Type B pancreatic cell (in vitro differentiated cells): ENCODE results near the gene APOBEC3F. TPM values are rescaled to one million over a fixed set of nuclear protein-coding genes. Genes with fewer than 3 reads are reported as not detected.
"Not testable (repeated sequence)": the region's sequence is repeated elsewhere in the genome, so short reads cannot be mapped to it uniquely, and the experiment has no call there.

Source experiments
- DNase-seq: peaks from one replicate; pipeline ENCODE4 v3.0.0; 2021; ENCODE audit warnings: mixed read lengths; ENCODE audit not compliant: unreplicated experiment; ENCODE audit errors: extremely low spot score
- H3K27ac Mint-ChIP-seq: 2 replicates; pipeline ENCODE4 v1.8.0; 2021; ENCODE audit warnings: mild to moderate bottlenecking, mixed read lengths
- H3K27me3 Mint-ChIP-seq: 2 replicates; pipeline ENCODE4 v1.8.0; 2021; ENCODE audit warnings: mixed read lengths
- H3K36me3 Mint-ChIP-seq: 2 replicates; pipeline ENCODE4 v1.8.0; 2021; ENCODE audit warnings: mixed read lengths
- H3K4me1 Mint-ChIP-seq: one replicate; pipeline ENCODE4 v1.8.0; 2021; ENCODE audit warnings: mixed read lengths; ENCODE audit not compliant: unreplicated experiment
- H3K4me3 Mint-ChIP-seq: 2 replicates; pipeline ENCODE4 v1.8.0; 2021; ENCODE audit warnings: mild to moderate bottlenecking, mixed read lengths
- H3K9me3 Mint-ChIP-seq: 2 replicates; pipeline ENCODE4 v1.8.0; 2021; ENCODE audit warnings: mixed read lengths
- total RNA-seq: library from RNA; stranded (reverse); gene quantifications from 2 replicates; pipeline ENCODE4 v1.2.1, GENCODE V29; 2021; ENCODE audit warnings: low replicate concordance
- TF ChIP-seq, protein P1 (sequence below): fragments of 200-600 bp; sonication (generic); conservative IDR thresholded peaks from 2 replicates; pipeline ENCODE4 v1.5.0; 2021; ENCODE audit warnings: antibody characterized with exemption, mild to moderate bottlenecking

The APOBEC3F gene
- total RNA-seq, 1 donor from 2014 or later, result 14.9 TPM

GRCh38 chr22:39027717-39028116 is 12.9 kb upstream of the APOBEC3F start:
- peaks cover 12% of the 10 kb centered on the region for H3K4me1 Mint-ChIP-seq

DNA sequence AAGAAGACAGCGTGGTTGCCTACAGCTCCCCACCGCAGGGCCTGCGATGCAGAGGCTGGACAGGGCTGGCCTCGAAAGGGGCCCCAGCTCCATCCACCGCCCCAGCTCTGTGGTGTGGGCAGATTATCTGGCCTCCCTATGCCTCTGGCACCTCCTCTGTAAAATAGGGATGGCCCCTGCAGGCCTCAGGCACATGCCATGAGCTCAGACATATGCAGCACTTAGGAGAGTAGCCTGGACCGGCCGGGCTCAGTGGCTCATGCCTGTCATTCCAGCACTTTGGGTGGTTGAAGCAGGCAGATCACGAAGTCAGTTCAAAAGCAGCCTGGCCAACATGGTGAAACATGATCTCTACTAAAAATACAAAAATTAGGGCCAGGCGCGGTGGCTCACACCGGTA is 12.4 kb upstream of the APOBEC3F start:
- no peaks in the 10 kb centered on the region for H3K27me3 Mint-ChIP-seq
- no peaks in the 10 kb centered on the region for H3K36me3 Mint-ChIP-seq
- no peaks in the 10 kb centered on the region for H3K9me3 Mint-ChIP-seq
- TF ChIP-seq, protein P1, sequence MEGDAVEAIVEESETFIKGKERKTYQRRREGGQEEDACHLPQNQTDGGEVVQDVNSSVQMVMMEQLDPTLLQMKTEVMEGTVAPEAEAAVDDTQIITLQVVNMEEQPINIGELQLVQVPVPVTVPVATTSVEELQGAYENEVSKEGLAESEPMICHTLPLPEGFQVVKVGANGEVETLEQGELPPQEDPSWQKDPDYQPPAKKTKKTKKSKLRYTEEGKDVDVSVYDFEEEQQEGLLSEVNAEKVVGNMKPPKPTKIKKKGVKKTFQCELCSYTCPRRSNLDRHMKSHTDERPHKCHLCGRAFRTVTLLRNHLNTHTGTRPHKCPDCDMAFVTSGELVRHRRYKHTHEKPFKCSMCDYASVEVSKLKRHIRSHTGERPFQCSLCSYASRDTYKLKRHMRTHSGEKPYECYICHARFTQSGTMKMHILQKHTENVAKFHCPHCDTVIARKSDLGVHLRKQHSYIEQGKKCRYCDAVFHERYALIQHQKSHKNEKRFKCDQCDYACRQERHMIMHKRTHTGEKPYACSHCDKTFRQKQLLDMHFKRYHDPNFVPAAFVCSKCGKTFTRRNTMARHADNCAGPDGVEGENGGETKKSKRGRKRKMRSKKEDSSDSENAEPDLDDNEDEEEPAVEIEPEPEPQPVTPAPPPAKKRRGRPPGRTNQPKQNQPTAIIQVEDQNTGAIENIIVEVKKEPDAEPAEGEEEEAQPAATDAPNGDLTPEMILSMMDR, result no peak
- H3K27ac Mint-ChIP-seq, result no peak overlapping the region
- DNase-seq, result no peak
- no peak overlapping the region for H3K4me3 Mint-ChIP-seq
- H3K4me1 Mint-ChIP-seq, result peaks cover 12% of the 10 kb centered on the region

More at GRCh38 chr22:39027717-39028116, 12.9 kb upstream of the APOBEC3F start:
- TF ChIP-seq, protein P1, result no peak
- Mint-ChIP-seq H3K9me3 (no peaks in the 10 kb centered on the region), H3K4me3 (no peak overlapping the region), H3K27me3 (no peaks in the 10 kb centered on the region), H3K36me3 (no peaks in the 10 kb centered on the region), H3K27ac (no peak overlapping the region)
- no peak for DNase-seq

DNA sequence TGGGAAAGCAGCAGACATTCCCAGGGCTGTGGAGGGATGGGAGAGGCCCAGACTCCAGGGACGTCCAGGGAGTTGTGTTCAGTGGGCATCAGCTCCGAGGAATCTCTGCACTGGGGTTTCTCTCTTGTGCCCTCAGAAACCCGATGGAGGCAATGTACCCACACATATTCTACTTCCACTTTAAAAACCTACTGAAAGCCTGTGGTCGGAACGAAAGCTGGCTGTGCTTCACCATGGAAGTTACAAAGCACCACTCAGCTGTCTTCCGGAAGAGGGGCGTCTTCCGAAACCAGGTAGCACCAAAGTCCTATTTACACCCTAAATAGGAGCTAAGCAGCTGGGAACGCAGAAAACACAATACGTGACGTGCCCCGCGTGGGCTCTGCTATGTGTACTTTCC is 11.4 kb upstream of the APOBEC3F start:
- H3K27me3 Mint-ChIP-seq, result no peaks in the 10 kb centered on the region
- no peaks in the 10 kb centered on the region for H3K9me3 Mint-ChIP-seq
- no peaks in the 10 kb centered on the region for H3K36me3 Mint-ChIP-seq
- H3K27ac Mint-ChIP-seq, result no peak overlapping the region
- TF ChIP-seq, protein P1, result no peak
- no peak for DNase-seq
- H3K4me1 Mint-ChIP-seq, result peaks cover 9% of the 10 kb centered on the region
- H3K4me3 Mint-ChIP-seq, result no peak overlapping the region

- Mint-ChIP-seq H3K27me3 (no peaks in the 10 kb centered on the region), H3K36me3 (no peaks in the 10 kb centered on the region), H3K27ac (no peak overlapping the region), H3K4me1 (peaks cover 9% of the 10 kb centered on the region), H3K4me3 (no peak overlapping the region), H3K9me3 (no peaks in the 10 kb centered on the region)
- no peak for DNase-seq
- TF ChIP-seq, protein P1, result no peak
Observed at GRCh38 chr22:39030705-39031104, 10.0 kb upstream of the APOBEC3F start.

- not testable (repeated sequence) for H3K27ac Mint-ChIP-seq, H3K27me3 Mint-ChIP-seq, H3K9me3 Mint-ChIP-seq, H3K4me1 Mint-ChIP-seq, H3K4me3 Mint-ChIP-seq, H3K36me3 Mint-ChIP-seq, DNase-seq
Observed at GRCh38 chr22:39031434-39032295, 9.0 kb upstream of the APOBEC3F start.

- not testable (repeated sequence) for H3K9me3 Mint-ChIP-seq, H3K27me3 Mint-ChIP-seq, H3K4me3 Mint-ChIP-seq, DNase-seq, H3K36me3 Mint-ChIP-seq
- Mint-ChIP-seq H3K27ac (peak overlapping the region; percentile 23), H3K4me1 (peaks cover 35% of the 10 kb centered on the region)
Observed at GRCh38 chr22:39037071-39037470, 3.6 kb upstream of the APOBEC3F start.
